H9 (cell line): ENCODE results near the gene IMPA2. TPM values are rescaled to one million over a fixed set of nuclear protein-coding genes. Genes with fewer than 3 reads are reported as not detected.

Experiments used
- DNase-seq: peaks from one replicate; pipeline ENCODE4 v3.0.0-alpha.2; 2017
- H2AFZ ChIP-seq: one replicate; pipeline ENCODE4 v1.6.1; 2013; ENCODE audit warnings: mild to moderate bottlenecking, low read length, control low read depth, moderate library complexity
- H2AK5ac ChIP-seq: 2 replicates; pipeline ENCODE4 v1.6.1; 2013; ENCODE audit warnings: low read length, control low read depth, mixed read lengths; ENCODE audit not compliant: insufficient read length
- H2BK120ac ChIP-seq: one replicate; pipeline ENCODE4 v1.6.1; 2013; ENCODE audit warnings: low read depth, mild to moderate bottlenecking, low read length, control low read depth, inconsistent platforms; ENCODE audit not compliant: poor library complexity, severe bottlenecking
- H2BK12ac ChIP-seq: 2 replicates; pipeline ENCODE4 v1.6.1; 2013; ENCODE audit warnings: low read length, control low read depth, mixed read lengths, low read depth; ENCODE audit not compliant: insufficient read length
- H2BK15ac ChIP-seq: 2 replicates; pipeline ENCODE4 v1.6.1; 2013; ENCODE audit warnings: low read depth, low read length, control low read depth
- H2BK20ac ChIP-seq: one replicate; pipeline ENCODE4 v1.6.1; 2013; ENCODE audit warnings: low read depth, mild to moderate bottlenecking, low read length, control low read depth, inconsistent platforms; ENCODE audit not compliant: poor library complexity, severe bottlenecking
- H2BK5ac ChIP-seq: 2 replicates; pipeline ENCODE4 v1.6.1; 2013; ENCODE audit warnings: low read length, control low read depth, mixed read lengths; ENCODE audit not compliant: insufficient read length
- H3K14ac ChIP-seq: 2 replicates; pipeline ENCODE4 v1.6.1; 2013; ENCODE audit warnings: low read length, control low read depth; ENCODE audit not compliant: insufficient read depth
- H3K18ac ChIP-seq: 2 replicates; pipeline ENCODE4 v1.6.1; 2013; ENCODE audit warnings: low read depth, mild to moderate bottlenecking, mixed read lengths, low read length, control low read depth; ENCODE audit not compliant: insufficient read length
- H3K23ac ChIP-seq: 2 replicates; pipeline ENCODE4 v1.6.1; 2013; ENCODE audit warnings: low read length, control low read depth, mixed read lengths, low read depth; ENCODE audit not compliant: insufficient read length
- H3K23me2 ChIP-seq: 2 replicates; pipeline ENCODE4 v1.6.1; 2013; ENCODE audit warnings: low read depth, mild to moderate bottlenecking, mixed read lengths, low read length, control low read depth; ENCODE audit not compliant: insufficient read length, poor library complexity, severe bottlenecking
- H3K27ac ChIP-seq: 2 replicates; pipeline ENCODE4 v1.5.1; 2013; ENCODE audit warnings: low read length, control low read depth, mixed read lengths, low read depth; ENCODE audit not compliant: insufficient read length
- H3K27me3 ChIP-seq: 2 replicates; pipeline ENCODE4 v1.6.1; 2013; ENCODE audit warnings: low read length, control low read depth, inconsistent platforms; ENCODE audit not compliant: insufficient read depth
- H3K4ac ChIP-seq: 2 replicates; pipeline ENCODE4 v1.6.1; 2013; ENCODE audit warnings: low read depth, mild to moderate bottlenecking, control low read depth, inconsistent platforms, low read length, moderate library complexity
- H3K4me1 ChIP-seq: 2 replicates; pipeline ENCODE4 v1.6.1; 2013; ENCODE audit warnings: low read length, control low read depth, inconsistent platforms; ENCODE audit not compliant: insufficient read depth
- H3K4me2 ChIP-seq: 2 replicates; pipeline ENCODE4 v1.6.1; 2013; ENCODE audit warnings: low read length, control low read depth, mixed read lengths; ENCODE audit not compliant: insufficient read length, insufficient read depth
- H3K56ac ChIP-seq: 2 replicates; pipeline ENCODE4 v1.6.1; 2013; ENCODE audit warnings: low read depth, mild to moderate bottlenecking, mixed read lengths, low read length, control low read depth; ENCODE audit not compliant: insufficient read length
- H3K79me1 ChIP-seq: 2 replicates; pipeline ENCODE4 v1.6.1; 2013; ENCODE audit warnings: low read depth, mild to moderate bottlenecking, moderate library complexity, low read length, control low read depth, inconsistent platforms; ENCODE audit not compliant: insufficient read depth, poor library complexity, severe bottlenecking
- H3K79me2 ChIP-seq: 2 replicates; pipeline ENCODE4 v1.6.1; 2013; ENCODE audit warnings: low read length, control low read depth, inconsistent platforms; ENCODE audit not compliant: insufficient read depth
- H3K9ac ChIP-seq: 2 replicates; pipeline ENCODE4 v1.6.1; 2013; ENCODE audit warnings: low read length, control low read depth, mixed read lengths; ENCODE audit not compliant: insufficient read length; ENCODE audit errors: extremely low read depth
- H3K9me3 ChIP-seq: one replicate; pipeline ENCODE4 v1.6.1; 2013; ENCODE audit warnings: low read depth, low read length, inconsistent platforms; ENCODE audit not compliant: control insufficient read depth
- H3T11ph ChIP-seq: one replicate; pipeline ENCODE4 v1.6.1; 2013; ENCODE audit warnings: mild to moderate bottlenecking, low read length, control low read depth, inconsistent platforms
- H4K20me1 ChIP-seq: one replicate; pipeline ENCODE4 v1.6.1; 2013; ENCODE audit not compliant: control insufficient read depth, insufficient read length, insufficient read depth
- H4K5ac ChIP-seq: 2 replicates; pipeline ENCODE4 v1.6.1; 2013; ENCODE audit warnings: low read depth, mild to moderate bottlenecking, mixed read lengths, low read length, control low read depth; ENCODE audit not compliant: insufficient read length
- H4K8ac ChIP-seq: replicated peaks from 2 replicates; pipeline ENCODE4 v1.6.1; 2013; ENCODE audit warnings: low read length, control low read depth, mixed read lengths, low read depth; ENCODE audit not compliant: insufficient read length
- H4K91ac ChIP-seq: 2 replicates; pipeline ENCODE4 v1.6.1; 2013; ENCODE audit warnings: low read depth, mild to moderate bottlenecking, moderate library complexity, mixed read lengths, low read length, control low read depth; ENCODE audit not compliant: insufficient read length
- H3K27ac Mint-ChIP-seq, 3 experiments: 2 replicates in 2 of 3; 3 replicates in 1 of 3; pipeline ENCODE4 v1.8.0; 2020 to 2021; ENCODE audit warnings: mixed read lengths in 3 of 3, mild to moderate bottlenecking in 1 of 3, moderate library complexity in 1 of 3
- H3K27me3 Mint-ChIP-seq: 2 replicates; pipeline ENCODE4 v1.8.0; 2021; ENCODE audit warnings: low read depth, mild to moderate bottlenecking, moderate library complexity, mixed read lengths
- H3K36me3 Mint-ChIP-seq, 3 experiments: 2 replicates in 2 of 3; 3 replicates in 1 of 3; pipeline ENCODE4 v1.8.0; 2020 to 2021; ENCODE audit warnings: low read depth in 3 of 3, mixed read lengths in 3 of 3; ENCODE audit not compliant: insufficient read depth in 1 of 3
- H3K4me1 Mint-ChIP-seq, 2 experiments: 2 replicates each; pipeline ENCODE4 v1.8.0; 2020; ENCODE audit warnings: mixed read lengths in 2 of 2
- H3K4me3 Mint-ChIP-seq, 2 experiments: 2 replicates in 1 of 2; 3 replicates in 1 of 2; pipeline ENCODE4 v1.8.0; 2020 to 2021; ENCODE audit warnings: mild to moderate bottlenecking in 2 of 2, mixed read lengths in 2 of 2, moderate library complexity in 1 of 2
- H3K9me3 Mint-ChIP-seq, 2 experiments: 2 replicates in 1 of 2; 3 replicates in 1 of 2; pipeline ENCODE4 v1.8.0; 2020; ENCODE audit warnings: mild to moderate bottlenecking in 2 of 2, mixed read lengths in 2 of 2, moderate library complexity in 1 of 2
- WGBS: extraction: QIAGEN DNeasy Blood & Tissue Kit; methylation state at CpG from one replicate; pipeline ENCODE4 v1.1.7; 2013; ENCODE audit warnings: missing lambda C conversion rate, low lambda C conversion rate, mixed read lengths; ENCODE audit not compliant: insufficient read length; ENCODE audit errors: extremely low coverage; 5-methylcytosine and 5-hydroxymethylcytosine counted together
- total RNA-seq: library from RNA; stranded (reverse); gene quantifications from 2 replicates; pipeline ENCODE4 v1.2.1, GENCODE V29; 2021
- TF ChIP-seq, protein P1 (sequence below): fragments of 200-600 bp; sonication (generic); conservative IDR thresholded peaks from 3 replicates; pipeline ENCODE4 v1.8.0; 2021; ENCODE audit warnings: antibody characterized with exemption, mild to moderate bottlenecking

The IMPA2 gene
- total RNA-seq, 1 experiment from 2014 or later = 73.8 TPM

DNA sequence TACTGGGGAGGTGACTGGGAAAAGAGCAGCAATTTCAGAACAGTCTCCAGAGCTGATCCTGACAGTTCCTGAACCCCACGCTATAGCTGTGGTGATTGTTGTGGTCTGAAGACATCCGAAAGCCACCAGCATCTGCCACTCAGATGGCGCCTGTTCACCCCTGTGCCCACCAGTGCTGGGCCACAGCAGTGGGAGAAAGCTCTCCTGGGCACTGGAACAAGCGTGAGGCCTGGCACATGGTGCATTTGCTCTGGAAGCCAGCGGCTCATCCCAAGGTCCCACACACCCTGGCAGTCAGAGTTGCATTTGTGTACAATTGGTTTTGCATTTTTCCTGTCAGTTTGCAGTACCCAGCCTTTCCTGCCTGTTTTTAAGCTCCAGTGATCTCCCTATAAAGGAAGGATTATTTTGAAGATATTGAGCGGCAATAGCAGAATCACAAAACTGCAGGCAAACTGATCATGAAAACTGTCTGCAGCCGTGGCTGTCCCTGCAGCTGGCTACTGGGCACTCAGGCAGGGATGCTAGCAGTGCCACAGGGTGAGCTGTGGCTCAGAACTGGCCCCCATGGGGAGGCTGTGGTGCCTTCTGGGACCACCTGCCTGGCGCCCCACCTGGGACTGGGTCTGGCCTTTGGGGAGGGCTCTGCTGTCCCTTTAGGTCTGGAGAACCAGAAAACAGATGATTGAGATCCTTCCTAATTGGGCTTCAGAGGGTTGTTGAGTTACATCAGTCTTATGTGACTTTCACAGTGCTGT lies 30.1 kb downstream of the IMPA2 start:
- Histone ChIP-seq H3K9me3 (no peaks in the 10 kb centered on the region), H3T11ph (no peak overlapping the region), H3K79me2 (no peaks in the 10 kb centered on the region), H2BK5ac (no peak overlapping the region), H3K23ac (no peak overlapping the region), H3K18ac (no peak overlapping the region), H3K4ac (no peak overlapping the region), H3K9ac (no peak overlapping the region), H2BK12ac (no peak overlapping the region), H2AFZ (no peak overlapping the region), H3K79me1 (no peaks in the 10 kb centered on the region), H2AK5ac (no peak overlapping the region), H2BK120ac (no peak overlapping the region), H3K27ac (no peak overlapping the region), H3K23me2 (no peaks in the 10 kb centered on the region), H4K91ac (no peak overlapping the region), H4K5ac (no peak overlapping the region), H3K27me3 (no peaks in the 10 kb centered on the region), H4K20me1 (no peaks in the 10 kb centered on the region), H3K14ac (no peak overlapping the region), H3K4me2 (no peak overlapping the region), H3K4me1 (no peaks in the 10 kb centered on the region), H2BK15ac (no peak overlapping the region), H3K56ac (no peak overlapping the region), H4K8ac (no peak overlapping the region), H2BK20ac (no peak overlapping the region)
- DNase-seq = no peak
- Mint-ChIP-seq H3K9me3 (no peaks in the 10 kb centered on the region), H3K27me3 (no peaks in the 10 kb centered on the region; the same call in 1 of the 2 replicates), H3K4me1 (peaks cover 2 to 5% of the 10 kb centered on the region in 2 experiments; a peak in 2 of 4 replicates), H3K27ac (peak overlapping the region in 1 of 3 experiments; percentile 48; a peak in 1 of 7 replicates), H3K4me3 (no peak overlapping the region), H3K36me3 (peaks cover 39 to 78% (median 63%) of the 10 kb centered on the region in 3 experiments; a peak in 6 of 7 replicates)
- TF ChIP-seq, protein P1, sequence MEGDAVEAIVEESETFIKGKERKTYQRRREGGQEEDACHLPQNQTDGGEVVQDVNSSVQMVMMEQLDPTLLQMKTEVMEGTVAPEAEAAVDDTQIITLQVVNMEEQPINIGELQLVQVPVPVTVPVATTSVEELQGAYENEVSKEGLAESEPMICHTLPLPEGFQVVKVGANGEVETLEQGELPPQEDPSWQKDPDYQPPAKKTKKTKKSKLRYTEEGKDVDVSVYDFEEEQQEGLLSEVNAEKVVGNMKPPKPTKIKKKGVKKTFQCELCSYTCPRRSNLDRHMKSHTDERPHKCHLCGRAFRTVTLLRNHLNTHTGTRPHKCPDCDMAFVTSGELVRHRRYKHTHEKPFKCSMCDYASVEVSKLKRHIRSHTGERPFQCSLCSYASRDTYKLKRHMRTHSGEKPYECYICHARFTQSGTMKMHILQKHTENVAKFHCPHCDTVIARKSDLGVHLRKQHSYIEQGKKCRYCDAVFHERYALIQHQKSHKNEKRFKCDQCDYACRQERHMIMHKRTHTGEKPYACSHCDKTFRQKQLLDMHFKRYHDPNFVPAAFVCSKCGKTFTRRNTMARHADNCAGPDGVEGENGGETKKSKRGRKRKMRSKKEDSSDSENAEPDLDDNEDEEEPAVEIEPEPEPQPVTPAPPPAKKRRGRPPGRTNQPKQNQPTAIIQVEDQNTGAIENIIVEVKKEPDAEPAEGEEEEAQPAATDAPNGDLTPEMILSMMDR = no peak
- WGBS = no CpG with 5 or more reads among the region's 8 CpGs
